Stimulated activated naive CD8-positive, alpha-beta T cell treated with anti-CD3 and anti-CD28 coated beads, Interleukin-15, Interleukin-2, amounts not matched to agents 100 ng/mL and 50 ng/mL, for 24 hours (primary cell): ENCODE data around the gene WDR33.

Source experiments
- H3K27ac Mint-ChIP-seq: one replicate; pipeline ENCODE4 v1.8.0; 2021; ENCODE audit warnings: mild to moderate bottlenecking, mixed read lengths
- H3K27me3 Mint-ChIP-seq: one replicate; pipeline ENCODE4 v1.8.0; 2021; ENCODE audit warnings: mixed read lengths
- H3K36me3 Mint-ChIP-seq: one replicate; pipeline ENCODE4 v1.8.0; 2021; ENCODE audit warnings: low read depth, mixed read lengths
- H3K4me1 Mint-ChIP-seq: one replicate; pipeline ENCODE4 v1.8.0; 2021; ENCODE audit warnings: low read depth, mixed read lengths
- H3K4me3 Mint-ChIP-seq: one replicate; pipeline ENCODE4 v1.8.0; 2021; ENCODE audit warnings: mild to moderate bottlenecking, mixed read lengths
- H3K9me3 Mint-ChIP-seq: one replicate; pipeline ENCODE4 v1.8.0; 2021; ENCODE audit warnings: mixed read lengths

WDR33 gene

GRCh38 chr2:127705391-127706065 is 105.4 kb downstream of the WDR33 start:
- no peaks in the 10 kb centered on the region for H3K9me3 Mint-ChIP-seq
- H3K27me3 Mint-ChIP-seq = no peaks in the 10 kb centered on the region
- H3K4me1 Mint-ChIP-seq = peaks cover 41% of the 10 kb centered on the region
- peaks cover 63% of the 10 kb centered on the region for H3K36me3 Mint-ChIP-seq
- no peak overlapping the region for H3K27ac Mint-ChIP-seq
- no peak overlapping the region for H3K4me3 Mint-ChIP-seq

DNA sequence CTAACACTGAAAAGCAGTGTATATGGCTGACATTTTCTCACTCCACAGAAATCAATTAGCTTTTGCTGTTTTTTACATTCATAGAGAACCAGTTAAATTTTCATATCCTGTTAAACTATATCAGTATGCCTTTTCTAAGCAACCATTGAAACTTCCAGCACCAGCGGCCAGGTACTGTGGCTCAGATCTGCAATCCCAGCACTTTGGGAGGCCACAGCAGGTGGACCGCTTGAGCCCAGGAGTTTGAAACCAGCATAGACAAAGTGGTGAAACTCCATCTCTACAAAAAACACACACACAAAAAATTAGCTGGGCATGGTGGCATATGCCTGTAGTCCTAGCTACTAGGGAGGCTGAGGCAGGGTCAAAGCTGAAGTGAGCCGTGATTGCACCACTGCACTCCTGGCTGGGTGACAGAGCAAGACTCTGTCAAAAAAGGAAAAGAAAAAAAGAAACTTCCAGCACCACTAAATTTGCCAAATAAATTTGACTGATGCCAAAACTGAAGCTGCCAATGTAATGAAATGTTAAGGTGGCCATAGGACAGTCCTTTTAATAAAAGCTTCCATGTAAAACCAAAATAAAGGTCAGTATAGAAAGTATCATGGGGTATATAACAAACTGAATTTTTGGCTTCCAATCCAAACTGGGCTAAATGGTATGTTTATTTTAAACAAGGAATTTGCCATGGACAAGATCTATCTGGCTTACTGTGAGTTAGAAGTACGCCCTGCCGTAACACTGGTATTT is 106.2 kb downstream of the WDR33 start:
- H3K36me3 Mint-ChIP-seq = peaks cover 63% of the 10 kb centered on the region
- H3K4me3 Mint-ChIP-seq = no peak overlapping the region
- H3K9me3 Mint-ChIP-seq = no peaks in the 10 kb centered on the region
- H3K27ac Mint-ChIP-seq = no peak overlapping the region
- no peaks in the 10 kb centered on the region for H3K27me3 Mint-ChIP-seq
- H3K4me1 Mint-ChIP-seq = peaks cover 46% of the 10 kb centered on the region

DNA sequence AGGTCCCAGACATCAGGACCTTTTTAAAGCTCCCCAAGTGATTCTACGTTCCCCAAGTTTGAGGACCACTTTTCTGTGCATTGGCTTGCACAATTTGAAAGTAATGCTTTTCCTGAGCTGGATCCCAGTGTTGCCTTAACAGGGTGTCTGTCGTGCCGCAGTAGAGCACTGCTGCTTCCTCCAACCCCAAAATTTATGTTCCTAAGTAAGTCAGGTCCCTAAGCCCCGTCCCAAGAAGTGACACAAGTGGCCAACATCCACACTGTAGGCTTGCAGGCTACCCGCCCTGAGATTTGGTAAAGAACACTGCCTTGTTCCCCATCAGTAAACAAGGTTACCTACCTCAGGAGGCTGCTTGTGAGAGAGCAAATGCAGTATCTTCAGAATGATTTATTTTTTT is 107.7 kb downstream of the WDR33 start:
- H3K9me3 Mint-ChIP-seq = no peaks in the 10 kb centered on the region
- H3K4me3 Mint-ChIP-seq = peak overlapping the region; percentile 89
- H3K27ac Mint-ChIP-seq = no peak overlapping the region
- H3K36me3 Mint-ChIP-seq = peaks cover 51% of the 10 kb centered on the region
- H3K4me1 Mint-ChIP-seq = peaks cover 46% of the 10 kb centered on the region
- H3K27me3 Mint-ChIP-seq = no peaks in the 10 kb centered on the region

- Mint-ChIP-seq H3K27me3 (no peaks in the 10 kb centered on the region), H3K4me1 (peaks cover 46% of the 10 kb centered on the region), H3K4me3 (peak overlapping the region; percentile 89), H3K36me3 (peaks cover 49% of the 10 kb centered on the region), H3K27ac (peak overlapping the region; percentile 92), H3K9me3 (no peaks in the 10 kb centered on the region)
Measured at GRCh38 chr2:127702395-127703009, 108.5 kb downstream of the WDR33 start.

GRCh38 chr2:127701651-127702394 is 109.1 kb downstream of the WDR33 start:
- H3K27ac Mint-ChIP-seq = peak overlapping the region; percentile 92
- H3K27me3 Mint-ChIP-seq = no peaks in the 10 kb centered on the region
- no peaks in the 10 kb centered on the region for H3K9me3 Mint-ChIP-seq
- peaks cover 46% of the 10 kb centered on the region for H3K36me3 Mint-ChIP-seq
- H3K4me3 Mint-ChIP-seq = peak overlapping the region; percentile 90
- H3K4me1 Mint-ChIP-seq = peaks cover 46% of the 10 kb centered on the region

GRCh38 chr2:127701193-127701650 is 109.7 kb downstream of the WDR33 start, which contains the start of gene SFT2D3:
SFT2D3 (plus strand) TSS chr2:127701497; CDS start chr2:127701529, 32 bp downstream.
- no peaks in the 10 kb centered on the region for H3K27me3 Mint-ChIP-seq
- peaks cover 46% of the 10 kb centered on the region for H3K4me1 Mint-ChIP-seq
- H3K4me3 Mint-ChIP-seq = peak within 1 kb of the TSS; percentile 90
- peak within 1 kb of the TSS; percentile 92 for H3K27ac Mint-ChIP-seq
- peaks cover 40% of the 10 kb centered on the region for H3K36me3 Mint-ChIP-seq
- H3K9me3 Mint-ChIP-seq = no peaks in the 10 kb centered on the region

GRCh38 chr2:127700527-127701192 is 110.3 kb downstream of the WDR33 start:
- peaks cover 46% of the 10 kb centered on the region for H3K4me1 Mint-ChIP-seq

DNA sequence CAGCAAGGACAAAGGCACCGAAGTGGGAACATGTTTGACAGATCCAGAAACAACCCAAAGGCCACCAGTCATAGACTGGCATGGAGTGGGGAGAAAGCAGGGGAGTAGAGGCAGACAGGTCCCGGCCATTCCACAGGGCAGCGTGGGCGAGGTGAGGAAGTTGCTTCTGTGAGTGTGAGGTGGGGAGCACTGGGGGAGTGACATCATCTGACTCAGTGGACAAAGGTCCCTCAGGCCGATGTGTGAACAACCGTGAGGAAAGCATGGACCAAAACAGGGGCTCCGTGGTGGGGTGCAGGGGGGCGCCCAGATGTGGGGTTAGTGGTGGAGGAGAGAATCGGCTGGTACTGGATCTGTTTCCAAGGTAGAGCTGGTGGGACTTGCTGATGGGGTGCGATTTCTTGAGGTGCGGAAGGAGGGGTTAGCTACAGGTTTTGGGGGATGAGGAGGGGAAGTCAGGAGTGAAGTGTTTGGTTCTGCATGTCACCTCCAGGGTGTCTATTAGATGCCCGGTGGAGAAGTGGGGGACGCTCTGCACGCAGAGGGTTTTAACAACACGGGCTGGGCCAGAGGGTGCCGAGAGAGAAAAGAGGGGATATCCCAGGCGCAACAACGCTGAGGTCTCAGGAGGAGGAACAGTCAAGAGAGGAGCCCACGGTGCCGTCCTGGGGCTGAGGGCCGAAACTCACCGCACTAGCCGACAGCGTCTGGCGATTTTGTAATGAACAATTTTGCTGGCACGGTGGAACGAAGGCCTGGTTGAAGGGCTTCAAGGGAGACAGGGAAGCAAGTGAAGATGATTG is 112.2 kb downstream of the WDR33 start:
- Mint-ChIP-seq H3K27me3 (no peaks in the 10 kb centered on the region), H3K36me3 (peaks cover 15% of the 10 kb centered on the region), H3K27ac (no peak overlapping the region), H3K4me1 (peaks cover 30% of the 10 kb centered on the region), H3K4me3 (no peak overlapping the region), H3K9me3 (no peaks in the 10 kb centered on the region)

More at GRCh38 chr2:127700527-127701192, 110.3 kb downstream of the WDR33 start:
- Mint-ChIP-seq H3K4me3 (peak overlapping the region; percentile 90), H3K27ac (peak overlapping the region; percentile 89), H3K36me3 (peaks cover 34% of the 10 kb centered on the region), H3K9me3 (no peaks in the 10 kb centered on the region), H3K27me3 (no peaks in the 10 kb centered on the region)

- H3K36me3 Mint-ChIP-seq = peaks cover 6% of the 10 kb centered on the region
- no peak overlapping the region for H3K27ac Mint-ChIP-seq
- no peaks in the 10 kb centered on the region for H3K9me3 Mint-ChIP-seq
- H3K27me3 Mint-ChIP-seq = no peaks in the 10 kb centered on the region
- no peak overlapping the region for H3K4me3 Mint-ChIP-seq
- H3K4me1 Mint-ChIP-seq = peaks cover 18% of the 10 kb centered on the region
Measured at GRCh38 chr2:127697482-127698180, 113.3 kb downstream of the WDR33 start.

GRCh38 chr2:127695491-127696472 is 115.2 kb downstream of the WDR33 start:
- Mint-ChIP-seq H3K27ac (no peak overlapping the region), H3K27me3 (no peaks in the 10 kb centered on the region), H3K9me3 (peaks cover 8% of the 10 kb centered on the region), H3K4me3 (no peak overlapping the region), H3K4me1 (peaks cover 8% of the 10 kb centered on the region), H3K36me3 (peaks cover 7% of the 10 kb centered on the region)

DNA sequence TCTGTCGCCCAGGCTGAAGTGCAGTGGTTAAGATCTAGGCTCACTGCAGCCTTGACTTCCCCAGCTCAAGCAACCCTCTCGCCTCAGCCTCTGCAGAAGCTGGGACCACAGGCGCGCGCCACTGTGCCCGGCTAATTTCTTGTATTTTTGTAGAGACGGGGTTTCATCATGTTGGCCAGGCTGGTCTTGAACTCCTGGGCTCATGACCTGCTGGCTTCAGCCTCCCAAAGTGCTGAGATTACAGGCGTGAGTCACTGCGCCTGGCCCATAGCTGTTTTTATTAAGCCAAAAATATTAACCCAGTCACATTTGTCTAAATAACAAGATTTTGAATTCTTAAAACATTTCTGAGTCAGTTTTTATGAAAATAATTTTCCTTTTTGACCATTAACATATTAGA is 116.0 kb downstream of the WDR33 start:
- Mint-ChIP-seq H3K4me3 (no peak overlapping the region), H3K9me3 (peaks cover 9% of the 10 kb centered on the region), H3K27me3 (no peaks in the 10 kb centered on the region), H3K4me1 (no peaks in the 10 kb centered on the region), H3K27ac (no peak overlapping the region), H3K36me3 (peaks cover 8% of the 10 kb centered on the region)

- H3K4me3 Mint-ChIP-seq = no peak overlapping the region
- no peak overlapping the region for H3K27ac Mint-ChIP-seq
- H3K4me1 Mint-ChIP-seq = no peaks in the 10 kb centered on the region
- H3K36me3 Mint-ChIP-seq = peaks cover 8% of the 10 kb centered on the region
- H3K9me3 Mint-ChIP-seq = peaks cover 18% of the 10 kb centered on the region
- peaks cover 4% of the 10 kb centered on the region for H3K27me3 Mint-ChIP-seq
Measured at GRCh38 chr2:127690696-127691095, 120.3 kb downstream of the WDR33 start.
